Measurements from ENCODE around the gene CSNK1A1L. TPM values are rescaled to one million over a fixed set of nuclear protein-coding genes. Genes with fewer than 3 reads are reported as not detected.
A peak's percentile ranks its signal among the peaks of the same experiment; 100 is the strongest.

The CSNK1A1L gene
- total and polyA plus RNA-seq, 2 donors (not counting 3 experiments of a cell fraction or from before 2014, with no cell fraction given) = not detected

GRCh38 chr13:37127691-37128241 is 22.3 kb upstream of the CSNK1A1L start:
- ChIA-PET CTCF (interaction anchor here (1.2 to 2.0 kb wide), 7 partner anchors 8 to 481 kb away, joined by 3 to 7 read pairs (median 3); no protein-coding TSS in a partner anchor), POLR2A (interaction anchor here (0.7 kb wide), 1 partner anchor 338 kb away, joined by 3 read pairs; no protein-coding TSS in a partner anchor)
- H4K20me1 ChIP-seq (replicated peaks; ENCODE audit: control insufficient read depth, extremely low read depth, insufficient read depth, low read length) = no peaks in the 10 kb centered on the region
- H3K4me3 ChIP-seq (replicated peaks in 1 of 3; ENCODE audit: insufficient read depth in 1 of 3, low read depth in 1 of 3, low read length in 3 of 3) = peak overlapping the region in 2 of 3 experiments; percentile 17 to 55
- peak; percentile 83 for FAIRE-seq
- intact Hi-C loops (cut with micrococcal nuclease) (loop anchor here (1.0 to 5.0 kb wide), 7 partner anchors 67 to 1223 kb away; partner anchors contain the start of gene SUPT20H), dilution Hi-C loops (cut with MboI; ENCODE audit: extremely low pct_ligation_motif_present, low sequenced_read_pairs) (no loop called here)
- BruUV-seq (replicated peaks) = TSS peak; percentile 74
- peaks cover 44% of the 10 kb centered on the region for H3K4me1 ChIP-seq (ENCODE audit: control insufficient read depth, extremely low read depth, insufficient read depth, low read length)
- H3K27me3 ChIP-seq (ENCODE audit: control insufficient read depth in 2 of 2, insufficient read depth in 2 of 2, low read length in 2 of 2) = no peaks in the 10 kb centered on the region
- H3K27ac ChIP-seq (ENCODE audit: insufficient read depth, low read depth, low read length) = peak overlapping the region; percentile 100
- no peaks in the 10 kb centered on the region for H3K36me3 ChIP-seq (ENCODE audit: control insufficient read depth in 2 of 2, extremely low read depth in 1 of 2, insufficient read depth in 2 of 2, low read length in 2 of 2)
- peak overlapping the region; percentile 94 for H2AFZ ChIP-seq (ENCODE audit: low read depth, low read length)
- no peaks in the 10 kb centered on the region for H3K9me1 ChIP-seq (replicated peaks; ENCODE audit: control insufficient read depth, extremely low read depth, insufficient read depth, low read length)
- H3K9ac ChIP-seq (replicated peaks; ENCODE audit: extremely low read depth, insufficient read depth, low read length) = peak overlapping the region; percentile 91
- DNase-seq (ENCODE audit: low read depth, low spot score) = peak; percentile 97
- no peaks in the 10 kb centered on the region for H3K79me2 ChIP-seq (ENCODE audit: control insufficient read depth, insufficient read depth, low read length)
- H3K9me3 ChIP-seq (replicated peaks; ENCODE audit: control insufficient read depth, insufficient read depth, low read length) = no peaks in the 10 kb centered on the region
- TF ChIP-seq EZH2 (IDR thresholded peaks at IDR 0.05; ENCODE audit: borderline replicate concordance, low read depth, low read length, severe bottlenecking) (no peak), POLR2A (IDR thresholded peaks at IDR 0.05; ENCODE audit: low read depth, low read length) (no peak), MYC (IDR thresholded peaks at IDR 0.05; ENCODE audit: low read depth, low read length) (no peak), MAX (IDR thresholded peaks at IDR 0.05; ENCODE audit: insufficient read depth, insufficient read length) (no peak), CTCF (IDR thresholded peaks at IDR 0.05; ENCODE audit: extremely low read depth in 1 of 2, insufficient read depth in 1 of 2, low read depth in 1 of 2, low read length in 2 of 2) (no peak), FOS (IDR thresholded peaks at IDR 0.05; ENCODE audit: borderline replicate concordance, insufficient read depth, low read length) (peak; percentile 36), GATA2 (IDR thresholded peaks at IDR 0.05; ENCODE audit: insufficient read depth, insufficient read length, low read depth, low read length) (no peak), POLR2AphosphoS5 (IDR thresholded peaks at IDR 0.05; ENCODE audit: insufficient read depth, low read depth, low read length) (peak; percentile 14), JUN (IDR thresholded peaks at IDR 0.05; ENCODE audit: borderline replicate concordance, insufficient read depth, insufficient read length, low read depth) (peak; percentile 53)
- H3K4me2 ChIP-seq (ENCODE audit: insufficient read depth, low read length) = peak overlapping the region; percentile 97

All from endothelial cell of umbilical vein (primary cell).